Measurements from ENCODE around the gene TOPAZ1.

TOPAZ1 gene

DNA sequence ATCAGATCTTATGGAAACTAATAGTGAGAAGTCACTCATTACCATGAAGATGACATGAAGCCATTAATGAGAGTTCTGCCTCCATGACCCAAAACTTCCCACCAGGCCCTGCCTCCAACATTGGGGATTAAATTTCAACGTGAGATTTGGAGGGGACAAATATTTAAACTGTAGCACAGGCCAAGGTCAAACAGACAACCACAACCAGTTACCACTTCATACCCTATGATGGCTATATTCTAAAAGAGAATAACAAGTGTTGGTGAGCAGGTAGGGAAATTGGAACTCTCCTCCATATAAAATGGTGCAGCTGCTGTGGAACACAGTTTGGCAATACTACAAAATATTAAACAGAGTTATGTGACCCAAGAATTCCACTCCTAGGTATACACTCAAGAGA lies 133.8 kb downstream of the TOPAZ1 start:
- H3K79me2 ChIP-seq (ENCODE audit: insufficient read depth, low read length), result no peaks in the 10 kb centered on the region
- peaks cover 3% of the 10 kb centered on the region; the same call in 1 of the 2 replicates for H3K36me3 ChIP-seq (ENCODE audit: low read length)
- no peaks in the 10 kb centered on the region for H3K27me3 ChIP-seq (ENCODE audit: low read length)
- no peak overlapping the region for H3K9ac ChIP-seq (ENCODE audit: low read length)
- H2AFZ ChIP-seq (ENCODE audit: low read depth, low read length, severe bottlenecking), result no peak overlapping the region
- no peak overlapping the region for H3K4me2 ChIP-seq (ENCODE audit: low read depth, low read length, poor library complexity, severe bottlenecking)
- no peaks in the 10 kb centered on the region for H3K9me3 ChIP-seq (ENCODE audit: insufficient read depth, low read length)
- H3K9me2 ChIP-seq (replicated peaks; ENCODE audit: insufficient read depth, low read length), result no peaks in the 10 kb centered on the region
- H3K27ac ChIP-seq (ENCODE audit: low read depth, low read length), result no peak overlapping the region
- no peaks in the 10 kb centered on the region for H3F3A ChIP-seq (ENCODE audit: insufficient read depth)
- no peaks in the 10 kb centered on the region for H4K20me1 ChIP-seq (ENCODE audit: low read depth, low read length)
- H3K4me3 ChIP-seq (ENCODE audit: insufficient read depth, low read length, poor library complexity, severe bottlenecking), result no peak overlapping the region
- TF ChIP-seq EZH2phosphoT487 (conservative IDR thresholded peaks at IDR 0.05; ENCODE audit: low read length), result no peak
- TF ChIP-seq, protein P1, sequence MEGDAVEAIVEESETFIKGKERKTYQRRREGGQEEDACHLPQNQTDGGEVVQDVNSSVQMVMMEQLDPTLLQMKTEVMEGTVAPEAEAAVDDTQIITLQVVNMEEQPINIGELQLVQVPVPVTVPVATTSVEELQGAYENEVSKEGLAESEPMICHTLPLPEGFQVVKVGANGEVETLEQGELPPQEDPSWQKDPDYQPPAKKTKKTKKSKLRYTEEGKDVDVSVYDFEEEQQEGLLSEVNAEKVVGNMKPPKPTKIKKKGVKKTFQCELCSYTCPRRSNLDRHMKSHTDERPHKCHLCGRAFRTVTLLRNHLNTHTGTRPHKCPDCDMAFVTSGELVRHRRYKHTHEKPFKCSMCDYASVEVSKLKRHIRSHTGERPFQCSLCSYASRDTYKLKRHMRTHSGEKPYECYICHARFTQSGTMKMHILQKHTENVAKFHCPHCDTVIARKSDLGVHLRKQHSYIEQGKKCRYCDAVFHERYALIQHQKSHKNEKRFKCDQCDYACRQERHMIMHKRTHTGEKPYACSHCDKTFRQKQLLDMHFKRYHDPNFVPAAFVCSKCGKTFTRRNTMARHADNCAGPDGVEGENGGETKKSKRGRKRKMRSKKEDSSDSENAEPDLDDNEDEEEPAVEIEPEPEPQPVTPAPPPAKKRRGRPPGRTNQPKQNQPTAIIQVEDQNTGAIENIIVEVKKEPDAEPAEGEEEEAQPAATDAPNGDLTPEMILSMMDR (IDR thresholded peaks at IDR 0.05; ENCODE audit: insufficient read depth, low read length, poor library complexity, severe bottlenecking), result no peak

All from SU-DHL-6 (cell line).